GM23338 (cell line): ENCODE results near the gene BCO1. TPM values are rescaled to one million over a fixed set of nuclear protein-coding genes. Genes with fewer than 3 reads are reported as not detected.

Experiments used
- ATAC-seq: fragments of 200-7000 bp; cut with Tn5 transposase; 3 replicates; pipeline ENCODE4 v1.9.1; 2020
- DNase-seq: peaks from one replicate; pipeline ENCODE4 v3.0.0-alpha.2; 2015; ENCODE audit warnings: low spot score
- H2AFZ ChIP-seq: fragments of 200-600 bp; sonication (generic); 2 replicates; pipeline ENCODE4 v1.8.0; 2016; ENCODE audit warnings: antibody characterized with exemption, mild to moderate bottlenecking, moderate library complexity
- H3F3A ChIP-seq: fragments of 200-600 bp; sonication (generic); replicated peaks from 2 replicates; pipeline ENCODE4 v1.8.0; 2017; ENCODE audit warnings: antibody characterized with exemption, mixed run types, low read depth
- H3K27ac ChIP-seq: fragments of 200-600 bp; sonication (generic); 2 replicates; pipeline ENCODE4 v1.6.1; 2016; ENCODE audit warnings: low read depth
- H3K27me3 ChIP-seq: fragments of 200-600 bp; sonication (generic); 2 replicates; pipeline ENCODE4 v1.8.0; 2016; ENCODE audit warnings: mild to moderate bottlenecking, mixed run types, moderate library complexity; ENCODE audit not compliant: insufficient read depth
- H3K36me3 ChIP-seq: fragments of 200-600 bp; sonication (generic); 2 replicates; pipeline ENCODE4 v1.8.0; 2016; ENCODE audit warnings: mild to moderate bottlenecking; ENCODE audit not compliant: insufficient read depth
- H3K4me1 ChIP-seq: fragments of 200-600 bp; sonication (generic); 2 replicates; pipeline ENCODE4 v1.8.0; 2016; ENCODE audit warnings: mild to moderate bottlenecking, moderate library complexity; ENCODE audit not compliant: insufficient read depth
- H3K4me2 ChIP-seq: fragments of 200-600 bp; sonication (generic); 2 replicates; pipeline ENCODE4 v1.7.1; 2017; ENCODE audit warnings: mixed run types
- H3K4me3 ChIP-seq: fragments of 200-600 bp; sonication (generic); 2 replicates; pipeline ENCODE4 v1.6.1; 2016; ENCODE audit warnings: mixed run types
- H3K79me2 ChIP-seq: fragments of 200-600 bp; sonication (generic); replicated peaks from 2 replicates; pipeline ENCODE4 v1.8.0; 2017; ENCODE audit warnings: mild to moderate bottlenecking; ENCODE audit not compliant: insufficient read depth
- H3K9me2 ChIP-seq: fragments of 200-600 bp; sonication (generic); 2 replicates; pipeline ENCODE4 v1.8.0; 2017; ENCODE audit not compliant: insufficient read depth
- H4K20me1 ChIP-seq: fragments of 200-600 bp; sonication (generic); replicated peaks from 2 replicates; pipeline ENCODE4 v1.8.0; 2017; ENCODE audit warnings: mild to moderate bottlenecking; ENCODE audit not compliant: insufficient read depth
- H3K27ac Mint-ChIP-seq: 2 replicates; pipeline ENCODE4 v1.8.0; 2020; ENCODE audit warnings: inconsistent platforms, mild to moderate bottlenecking, moderate library complexity, mixed read lengths
- H3K27me3 Mint-ChIP-seq: 3 replicates; pipeline ENCODE4 v1.8.0; 2022; ENCODE audit warnings: low read depth, mild to moderate bottlenecking, moderate library complexity, mixed read lengths, inconsistent platforms; ENCODE audit not compliant: insufficient read depth, poor library complexity
- H3K36me3 Mint-ChIP-seq: 3 replicates; pipeline ENCODE4 v1.8.0; 2021; ENCODE audit warnings: low read depth, mild to moderate bottlenecking, inconsistent platforms, moderate library complexity, mixed read lengths
- H3K4me1 Mint-ChIP-seq: 3 replicates; pipeline ENCODE4 v1.8.0; 2020; ENCODE audit warnings: mild to moderate bottlenecking, inconsistent platforms, mixed read lengths
- H3K4me3 Mint-ChIP-seq: 3 replicates; pipeline ENCODE4 v1.8.0; 2021; ENCODE audit warnings: moderate library complexity, mild to moderate bottlenecking, inconsistent platforms, mixed read lengths
- H3K9me3 Mint-ChIP-seq: 3 replicates; pipeline ENCODE4 v1.8.0; 2020; ENCODE audit warnings: moderate library complexity, mild to moderate bottlenecking, inconsistent platforms, mixed read lengths
- JUNB ChIP-seq: IDR thresholded peaks from one replicate; pipeline ENCODE4 v1.6.1; 2016; ENCODE audit warnings: antibody characterized with exemption; ENCODE audit not compliant: unreplicated experiment
- POLR2AphosphoS5 ChIP-seq: IDR thresholded peaks from 2 replicates; pipeline ENCODE4 v1.6.1; 2016; ENCODE audit warnings: antibody characterized with exemption, low read depth
- polyA plus RNA-seq: library from polyadenylated mRNA; unstranded; fragments of >200 nt; fragmentation: Nextera tagmentation; extraction: Ambion mirVana; gene quantifications from 2 replicates; pipeline ENCODE4 v1.2.1, GENCODE V29; 2016
- total RNA-seq: library from RNA; depleted of rRNA; stranded (reverse); fragments of >200 nt; shearing (Covaris generic); gene quantifications from 2 replicates; pipeline ENCODE4 v1.2.3, GENCODE V29; 2014
- TF ChIP-seq, protein P1 (sequence below): IDR thresholded peaks from 2 replicates; pipeline ENCODE4 v1.6.1; 2016; ENCODE audit warnings: antibody characterized with exemption
- TF ChIP-seq, protein P2 (sequence below): fragments of 250-450 bp; sonication (Bioruptor Pico); IDR thresholded peaks from 2 replicates; pipeline ENCODE4 v1.5.0; 2020; ENCODE audit warnings: mild to moderate bottlenecking, moderate library complexity

Gene BCO1
- total and polyA plus RNA-seq, 2 experiments from 2014 or later, result 0.28 TPM; not detected in 1

- Mint-ChIP-seq H3K4me1 (no peaks in the 10 kb centered on the region), H3K9me3 (no peaks in the 10 kb centered on the region), H3K4me3 (no peak overlapping the region), H3K27me3 (peaks cover 4% of the 10 kb centered on the region), H3K36me3 (no peaks in the 10 kb centered on the region), H3K27ac (no peak overlapping the region)
- H4K20me1 ChIP-seq, result no peaks in the 10 kb centered on the region
- DNase-seq (no peak), ATAC-seq (no peak)
- TF ChIP-seq, protein P1, sequence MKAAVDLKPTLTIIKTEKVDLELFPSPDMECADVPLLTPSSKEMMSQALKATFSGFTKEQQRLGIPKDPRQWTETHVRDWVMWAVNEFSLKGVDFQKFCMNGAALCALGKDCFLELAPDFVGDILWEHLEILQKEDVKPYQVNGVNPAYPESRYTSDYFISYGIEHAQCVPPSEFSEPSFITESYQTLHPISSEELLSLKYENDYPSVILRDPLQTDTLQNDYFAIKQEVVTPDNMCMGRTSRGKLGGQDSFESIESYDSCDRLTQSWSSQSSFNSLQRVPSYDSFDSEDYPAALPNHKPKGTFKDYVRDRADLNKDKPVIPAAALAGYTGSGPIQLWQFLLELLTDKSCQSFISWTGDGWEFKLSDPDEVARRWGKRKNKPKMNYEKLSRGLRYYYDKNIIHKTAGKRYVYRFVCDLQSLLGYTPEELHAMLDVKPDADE, result no peak
- TF ChIP-seq POLR2AphosphoS5 (no peak), JUNB (no peak)
- TF ChIP-seq, protein P2, sequence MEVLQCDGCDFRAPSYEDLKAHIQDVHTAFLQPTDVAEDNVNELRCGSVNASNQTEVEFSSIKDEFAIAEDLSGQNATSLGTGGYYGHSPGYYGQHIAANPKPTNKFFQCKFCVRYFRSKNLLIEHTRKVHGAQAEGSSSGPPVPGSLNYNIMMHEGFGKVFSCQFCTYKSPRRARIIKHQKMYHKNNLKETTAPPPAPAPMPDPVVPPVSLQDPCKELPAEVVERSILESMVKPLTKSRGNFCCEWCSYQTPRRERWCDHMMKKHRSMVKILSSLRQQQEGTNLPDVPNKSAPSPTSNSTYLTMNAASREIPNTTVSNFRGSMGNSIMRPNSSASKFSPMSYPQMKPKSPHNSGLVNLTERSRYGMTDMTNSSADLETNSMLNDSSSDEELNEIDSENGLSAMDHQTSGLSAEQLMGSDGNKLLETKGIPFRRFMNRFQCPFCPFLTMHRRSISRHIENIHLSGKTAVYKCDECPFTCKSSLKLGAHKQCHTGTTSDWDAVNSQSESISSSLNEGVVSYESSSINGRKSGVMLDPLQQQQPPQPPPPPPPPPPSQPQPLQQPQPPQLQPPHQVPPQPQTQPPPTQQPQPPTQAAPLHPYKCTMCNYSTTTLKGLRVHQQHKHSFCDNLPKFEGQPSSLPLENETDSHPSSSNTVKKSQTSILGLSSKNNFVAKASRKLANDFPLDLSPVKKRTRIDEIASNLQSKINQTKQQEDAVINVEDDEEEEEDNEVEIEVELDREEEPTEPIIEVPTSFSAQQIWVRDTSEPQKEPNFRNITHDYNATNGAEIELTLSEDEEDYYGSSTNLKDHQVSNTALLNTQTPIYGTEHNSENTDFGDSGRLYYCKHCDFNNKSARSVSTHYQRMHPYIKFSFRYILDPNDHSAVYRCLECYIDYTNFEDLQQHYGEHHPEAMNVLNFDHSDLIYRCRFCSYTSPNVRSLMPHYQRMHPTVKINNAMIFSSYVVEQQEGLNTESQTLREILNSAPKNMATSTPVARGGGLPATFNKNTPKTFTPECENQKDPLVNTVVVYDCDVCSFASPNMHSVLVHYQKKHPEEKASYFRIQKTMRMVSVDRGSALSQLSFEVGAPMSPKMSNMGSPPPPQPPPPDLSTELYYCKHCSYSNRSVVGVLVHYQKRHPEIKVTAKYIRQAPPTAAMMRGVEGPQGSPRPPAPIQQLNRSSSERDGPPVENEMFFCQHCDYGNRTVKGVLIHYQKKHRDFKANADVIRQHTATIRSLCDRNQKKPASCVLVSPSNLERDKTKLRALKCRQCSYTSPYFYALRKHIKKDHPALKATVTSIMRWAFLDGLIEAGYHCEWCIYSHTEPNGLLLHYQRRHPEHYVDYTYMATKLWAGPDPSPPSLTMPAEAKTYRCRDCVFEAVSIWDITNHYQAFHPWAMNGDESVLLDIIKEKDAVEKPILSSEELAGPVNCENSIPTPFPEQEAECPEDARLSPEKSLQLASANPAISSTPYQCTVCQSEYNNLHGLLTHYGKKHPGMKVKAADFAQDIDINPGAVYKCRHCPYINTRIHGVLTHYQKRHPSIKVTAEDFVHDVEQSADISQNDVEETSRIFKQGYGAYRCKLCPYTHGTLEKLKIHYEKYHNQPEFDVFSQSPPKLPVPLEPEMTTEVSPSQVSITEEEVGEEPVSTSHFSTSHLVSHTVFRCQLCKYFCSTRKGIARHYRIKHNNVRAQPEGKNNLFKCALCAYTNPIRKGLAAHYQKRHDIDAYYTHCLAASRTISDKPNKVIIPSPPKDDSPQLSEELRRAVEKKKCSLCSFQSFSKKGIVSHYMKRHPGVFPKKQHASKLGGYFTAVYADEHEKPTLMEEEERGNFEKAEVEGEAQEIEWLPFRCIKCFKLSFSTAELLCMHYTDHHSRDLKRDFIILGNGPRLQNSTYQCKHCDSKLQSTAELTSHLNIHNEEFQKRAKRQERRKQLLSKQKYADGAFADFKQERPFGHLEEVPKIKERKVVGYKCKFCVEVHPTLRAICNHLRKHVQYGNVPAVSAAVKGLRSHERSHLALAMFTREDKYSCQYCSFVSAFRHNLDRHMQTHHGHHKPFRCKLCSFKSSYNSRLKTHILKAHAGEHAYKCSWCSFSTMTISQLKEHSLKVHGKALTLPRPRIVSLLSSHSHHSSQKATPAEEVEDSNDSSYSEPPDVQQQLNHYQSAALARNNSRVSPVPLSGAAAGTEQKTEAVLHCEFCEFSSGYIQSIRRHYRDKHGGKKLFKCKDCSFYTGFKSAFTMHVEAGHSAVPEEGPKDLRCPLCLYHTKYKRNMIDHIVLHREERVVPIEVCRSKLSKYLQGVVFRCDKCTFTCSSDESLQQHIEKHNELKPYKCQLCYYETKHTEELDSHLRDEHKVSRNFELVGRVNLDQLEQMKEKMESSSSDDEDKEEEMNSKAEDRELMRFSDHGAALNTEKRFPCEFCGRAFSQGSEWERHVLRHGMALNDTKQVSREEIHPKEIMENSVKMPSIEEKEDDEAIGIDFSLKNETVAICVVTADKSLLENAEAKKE (CRISPR knock-in tag), result no peak
- H3K36me3 ChIP-seq, result no peaks in the 10 kb centered on the region
- no peaks in the 10 kb centered on the region for H3K4me1 ChIP-seq
- H3K27ac ChIP-seq, result no peak overlapping the region
- no peaks in the 10 kb centered on the region for H3K27me3 ChIP-seq
- no peak overlapping the region; the same call in 1 of the 2 replicates for H2AFZ ChIP-seq
- H3F3A ChIP-seq, result no peaks in the 10 kb centered on the region
- no peaks in the 10 kb centered on the region for H3K9me2 ChIP-seq
- no peak overlapping the region for H3K4me3 ChIP-seq
- no peaks in the 10 kb centered on the region for H3K79me2 ChIP-seq
- H3K4me2 ChIP-seq, result no peak overlapping the region
Measured at GRCh38 chr16:81273223-81273950, 34.9 kb downstream of the BCO1 start.
